HUES6 (cell line): ENCODE data around the gene OR6B2.

Source experiments
- H3K27ac ChIP-seq: 2 replicates; pipeline ENCODE4 v1.7.0; 2013; ENCODE audit warnings: low read depth, mild to moderate bottlenecking, low read length, inconsistent platforms
- H3K27me3 ChIP-seq: 2 replicates; pipeline ENCODE4 v1.6.1; 2013; ENCODE audit warnings: low read length; ENCODE audit not compliant: control insufficient read depth, insufficient read depth
- H3K36me3 ChIP-seq: 2 replicates; pipeline ENCODE4 v1.6.1; 2013; ENCODE audit warnings: low read length; ENCODE audit not compliant: control insufficient read depth, insufficient read depth
- H3K4me1 ChIP-seq: 2 replicates; pipeline ENCODE4 v1.6.1; 2013; ENCODE audit warnings: low read length; ENCODE audit not compliant: control insufficient read depth, insufficient read depth
- H3K4me3 ChIP-seq: 2 replicates; pipeline ENCODE4 v1.5.1; 2013; ENCODE audit warnings: low read depth, low read length
- H3K9ac ChIP-seq: one replicate; pipeline ENCODE4 v1.6.1; 2013; ENCODE audit warnings: mild to moderate bottlenecking, low read length
- H3K9me3 ChIP-seq: 2 replicates; pipeline ENCODE4 v1.6.1; 2013; ENCODE audit warnings: low read depth, low read length; ENCODE audit not compliant: control insufficient read depth, insufficient read depth

Gene OR6B2

DNA sequence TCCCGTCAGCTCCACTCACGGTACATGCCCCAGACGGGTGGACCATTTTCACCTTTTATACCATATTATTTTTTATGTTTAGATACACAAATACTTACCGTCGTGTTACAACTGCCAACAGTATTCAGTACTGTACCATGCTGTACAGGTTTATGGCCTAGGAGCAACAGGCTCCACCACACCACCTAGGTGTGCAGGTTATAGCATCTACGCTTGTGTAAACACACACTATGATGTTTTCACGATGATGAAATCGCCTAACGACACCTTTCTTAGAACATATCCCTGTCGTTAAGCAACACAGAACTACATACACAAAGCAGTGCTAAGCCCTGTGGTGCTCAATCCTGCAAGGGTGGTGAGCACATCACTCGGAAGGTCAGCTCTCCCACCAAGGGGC is 29.6 kb downstream of the OR6B2 start:
- Histone ChIP-seq H3K9me3 (no peaks in the 10 kb centered on the region), H3K9ac (no peak overlapping the region), H3K27me3 (no peaks in the 10 kb centered on the region), H3K4me1 (no peaks in the 10 kb centered on the region), H3K4me3 (no peak overlapping the region), H3K27ac (no peak overlapping the region), H3K36me3 (peaks cover 68% of the 10 kb centered on the region)

DNA sequence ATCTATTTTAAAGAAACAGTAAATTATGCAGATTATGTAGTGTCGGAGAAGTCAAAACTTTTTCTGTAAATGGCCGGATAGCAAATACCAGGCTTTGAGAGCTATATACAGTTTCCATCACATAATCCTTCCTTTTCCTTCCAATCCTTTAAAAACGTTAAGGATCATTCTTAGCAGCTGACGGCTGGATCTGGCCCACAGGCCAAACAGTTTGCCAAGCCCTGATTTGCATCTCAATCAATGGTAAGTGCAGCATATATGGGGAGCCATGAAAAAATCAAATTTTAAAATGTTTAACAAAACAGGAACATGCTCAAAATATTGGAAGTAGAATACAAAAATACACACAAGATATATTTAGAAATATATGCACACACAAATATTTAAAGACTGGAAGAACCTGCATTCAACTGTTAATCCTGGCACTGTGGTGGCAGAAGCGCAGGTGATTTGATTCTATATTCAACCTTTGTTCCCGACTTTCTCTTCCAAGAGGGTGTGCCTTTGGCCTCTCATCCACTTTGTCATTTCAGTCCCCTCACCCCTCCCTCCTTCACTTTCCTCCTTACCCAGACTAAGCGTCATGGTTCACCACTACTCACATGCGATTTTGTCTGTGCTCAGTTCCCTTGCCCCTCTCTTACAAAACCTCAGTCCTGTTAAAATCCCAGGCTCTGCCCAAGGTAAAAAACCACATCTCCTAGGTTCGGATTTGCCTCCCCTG is 32.4 kb downstream of the OR6B2 start:
- no peak overlapping the region for H3K9ac ChIP-seq
- no peaks in the 10 kb centered on the region for H3K27me3 ChIP-seq
- no peaks in the 10 kb centered on the region for H3K9me3 ChIP-seq
- H3K36me3 ChIP-seq, result peaks cover 43% of the 10 kb centered on the region
- H3K27ac ChIP-seq, result no peak overlapping the region
- no peak overlapping the region for H3K4me3 ChIP-seq
- no peaks in the 10 kb centered on the region for H3K4me1 ChIP-seq

DNA sequence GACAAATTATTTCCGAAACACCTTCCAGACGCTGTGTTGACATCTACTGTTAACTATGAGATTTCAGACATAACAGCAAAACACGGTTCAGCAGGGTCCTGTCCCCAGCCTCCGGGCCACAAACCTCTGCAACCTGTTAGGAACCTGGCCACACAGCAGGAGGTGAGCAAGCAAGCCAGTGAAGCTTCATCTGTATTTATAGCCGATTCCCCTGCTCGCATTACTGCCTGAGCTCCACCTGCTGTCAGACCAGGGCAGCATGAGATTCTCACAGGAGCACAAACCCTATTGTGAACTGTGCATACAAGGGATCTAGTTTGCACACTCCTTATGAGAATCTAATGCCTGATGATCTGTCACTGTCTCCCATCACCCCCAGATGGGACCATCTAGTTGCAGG is 36.1 kb downstream of the OR6B2 start:
- no peak overlapping the region for H3K4me3 ChIP-seq
- H3K27me3 ChIP-seq, result no peaks in the 10 kb centered on the region
- H3K27ac ChIP-seq, result no peak overlapping the region
- no peaks in the 10 kb centered on the region for H3K9me3 ChIP-seq
- no peaks in the 10 kb centered on the region for H3K4me1 ChIP-seq
- no peak overlapping the region for H3K9ac ChIP-seq
- peaks cover 41% of the 10 kb centered on the region for H3K36me3 ChIP-seq

DNA sequence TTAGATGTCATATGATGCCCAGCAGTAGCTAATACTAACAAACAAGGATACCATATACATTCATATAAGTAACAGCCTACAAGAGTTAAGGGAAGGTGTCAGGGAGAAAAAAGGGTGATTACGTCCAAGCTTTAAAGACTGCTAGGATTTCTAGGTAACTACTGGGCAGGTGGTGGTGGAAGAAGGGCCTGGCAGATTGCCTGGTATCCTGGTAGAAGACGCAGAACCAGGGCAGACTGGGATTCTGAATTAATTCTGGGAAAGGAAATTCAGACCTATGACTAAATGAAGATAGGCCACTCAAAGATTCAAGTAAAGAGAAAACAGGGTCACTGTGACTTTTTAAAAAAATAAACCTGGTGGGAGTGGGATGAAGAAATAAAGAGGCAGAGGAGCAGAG is 36.9 kb downstream of the OR6B2 start:
- no peak overlapping the region for H3K4me3 ChIP-seq
- no peak overlapping the region for H3K27ac ChIP-seq
- H3K36me3 ChIP-seq, result peaks cover 42% of the 10 kb centered on the region
- H3K9ac ChIP-seq, result no peak overlapping the region
- no peaks in the 10 kb centered on the region for H3K27me3 ChIP-seq
- no peaks in the 10 kb centered on the region for H3K4me1 ChIP-seq
- no peaks in the 10 kb centered on the region for H3K9me3 ChIP-seq

DNA sequence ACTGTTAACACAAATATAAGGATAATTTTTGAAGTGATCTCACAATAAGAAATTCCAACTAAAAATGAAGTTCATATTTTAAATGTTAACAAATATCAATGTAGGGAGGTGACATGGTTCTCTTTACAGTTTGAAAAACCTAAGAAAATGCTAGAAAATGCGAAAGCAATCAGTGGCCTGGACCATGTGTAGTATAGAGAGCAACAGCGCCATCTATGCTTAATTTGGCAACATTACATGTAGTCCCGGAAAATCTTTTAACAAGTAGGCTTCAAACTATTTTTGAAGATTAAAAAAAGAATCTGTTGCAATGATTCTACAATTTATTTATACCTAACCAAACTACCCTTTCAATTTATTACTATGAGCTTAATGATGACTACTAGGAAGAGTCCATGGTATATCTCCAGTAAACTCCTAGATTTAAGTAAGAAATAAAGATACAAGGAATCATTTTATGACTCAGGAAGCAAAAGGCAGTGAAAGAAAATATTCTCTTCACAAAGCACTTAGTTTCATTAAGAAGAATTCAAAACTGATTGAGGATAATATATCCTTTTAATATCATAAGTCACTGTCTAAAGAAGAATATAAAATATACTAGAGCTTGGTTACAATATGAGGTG is 38.4 kb downstream of the OR6B2 start:
- Histone ChIP-seq H3K27me3 (no peaks in the 10 kb centered on the region), H3K4me3 (no peak overlapping the region), H3K36me3 (peaks cover 55% of the 10 kb centered on the region), H3K9ac (no peak overlapping the region), H3K4me1 (no peaks in the 10 kb centered on the region), H3K9me3 (no peaks in the 10 kb centered on the region), H3K27ac (no peak overlapping the region)

DNA sequence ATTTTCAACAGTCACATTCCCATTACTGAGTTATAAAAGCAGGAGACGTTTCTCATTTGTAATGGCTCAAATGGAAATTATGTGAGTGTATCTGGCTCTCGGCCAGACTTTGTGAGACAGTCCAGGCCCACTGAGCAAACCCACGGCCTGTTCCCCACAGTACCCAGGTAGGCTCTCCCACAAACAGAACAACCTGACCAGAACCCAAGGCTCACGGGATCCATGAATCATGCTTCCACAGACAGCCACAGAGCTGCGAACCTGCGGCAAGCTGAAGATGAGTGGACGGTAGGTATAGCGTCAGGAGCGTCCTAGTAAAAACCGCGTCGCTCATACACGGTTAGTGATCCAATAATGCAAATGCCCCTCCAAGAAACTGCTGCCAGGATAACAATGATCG is 39.3 kb downstream of the OR6B2 start:
- no peak overlapping the region for H3K4me3 ChIP-seq
- H3K27me3 ChIP-seq, result no peaks in the 10 kb centered on the region
- H3K36me3 ChIP-seq, result peaks cover 59% of the 10 kb centered on the region
- no peaks in the 10 kb centered on the region for H3K4me1 ChIP-seq
- H3K9ac ChIP-seq, result no peak overlapping the region
- H3K27ac ChIP-seq, result no peak overlapping the region
- peaks cover 4% of the 10 kb centered on the region; the same call in 1 of the 2 replicates for H3K9me3 ChIP-seq

DNA sequence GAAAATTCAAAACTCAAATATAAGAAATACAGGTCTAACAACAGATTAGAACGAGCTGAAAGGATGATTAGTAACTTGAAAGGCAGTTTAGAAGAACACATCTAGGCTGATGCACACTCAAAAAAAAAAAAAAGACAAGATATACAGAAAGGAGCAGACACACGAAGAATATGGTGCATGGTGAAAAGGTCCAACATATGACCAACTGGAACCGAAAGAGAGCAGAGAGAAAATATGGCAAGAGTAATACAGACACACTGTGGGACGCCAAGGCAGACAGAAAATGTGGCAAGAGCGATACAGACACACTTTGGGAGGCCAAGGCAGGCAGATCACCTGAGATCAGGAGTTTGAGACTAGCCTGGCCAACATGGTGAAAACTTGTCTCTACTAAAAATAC is 44.9 kb downstream of the OR6B2 start:
- peaks cover 69% of the 10 kb centered on the region for H3K36me3 ChIP-seq
- H3K27ac ChIP-seq, result no peak overlapping the region
- no peak overlapping the region for H3K4me3 ChIP-seq
- no peaks in the 10 kb centered on the region for H3K27me3 ChIP-seq
- H3K9me3 ChIP-seq, result peaks cover 4% of the 10 kb centered on the region; the same call in 1 of the 2 replicates
- no peaks in the 10 kb centered on the region for H3K4me1 ChIP-seq
- H3K9ac ChIP-seq, result no peak overlapping the region

DNA sequence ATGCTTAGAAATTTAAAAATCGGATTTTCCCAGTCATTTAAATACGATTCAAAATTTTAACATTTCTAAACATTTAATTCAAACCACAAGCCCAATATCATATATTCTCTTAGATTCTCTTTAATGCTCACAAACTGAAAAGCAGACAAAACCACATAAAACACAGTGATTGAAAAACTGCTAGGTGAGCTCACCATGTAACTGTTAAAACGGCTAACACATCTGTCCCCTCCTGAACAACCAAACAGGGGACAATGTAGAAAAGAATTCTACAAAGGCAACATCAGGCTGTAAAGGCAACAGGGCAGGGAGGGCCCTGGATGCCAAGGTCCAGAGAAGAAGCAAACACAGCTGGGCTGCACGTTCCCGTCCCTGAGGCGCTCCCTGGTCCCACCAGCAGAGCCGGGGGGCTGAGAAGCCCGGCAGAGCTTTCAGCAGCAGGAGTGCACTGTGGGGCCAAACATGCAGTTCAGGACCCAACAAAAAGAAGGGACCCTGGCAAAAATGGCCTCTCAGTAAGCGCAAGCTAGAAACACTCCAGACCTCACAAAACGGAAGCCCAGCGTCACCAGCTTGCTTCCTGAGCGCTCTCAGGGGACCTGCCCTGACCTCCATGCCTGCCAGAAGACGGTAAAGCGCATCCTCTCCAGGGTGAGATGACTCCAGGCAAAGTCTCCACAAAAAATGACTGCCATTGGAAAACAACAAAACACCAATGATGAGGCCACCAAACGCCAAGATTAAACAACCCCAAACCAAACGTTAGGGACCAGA is 45.6 kb downstream of the OR6B2 start:
- H3K4me3 ChIP-seq, result no peak overlapping the region
- no peaks in the 10 kb centered on the region for H3K4me1 ChIP-seq
- peaks cover 4% of the 10 kb centered on the region; the same call in 1 of the 2 replicates for H3K9me3 ChIP-seq
- H3K36me3 ChIP-seq, result peaks cover 65% of the 10 kb centered on the region
- no peak overlapping the region for H3K9ac ChIP-seq
- H3K27me3 ChIP-seq, result no peaks in the 10 kb centered on the region
- no peak overlapping the region for H3K27ac ChIP-seq

DNA sequence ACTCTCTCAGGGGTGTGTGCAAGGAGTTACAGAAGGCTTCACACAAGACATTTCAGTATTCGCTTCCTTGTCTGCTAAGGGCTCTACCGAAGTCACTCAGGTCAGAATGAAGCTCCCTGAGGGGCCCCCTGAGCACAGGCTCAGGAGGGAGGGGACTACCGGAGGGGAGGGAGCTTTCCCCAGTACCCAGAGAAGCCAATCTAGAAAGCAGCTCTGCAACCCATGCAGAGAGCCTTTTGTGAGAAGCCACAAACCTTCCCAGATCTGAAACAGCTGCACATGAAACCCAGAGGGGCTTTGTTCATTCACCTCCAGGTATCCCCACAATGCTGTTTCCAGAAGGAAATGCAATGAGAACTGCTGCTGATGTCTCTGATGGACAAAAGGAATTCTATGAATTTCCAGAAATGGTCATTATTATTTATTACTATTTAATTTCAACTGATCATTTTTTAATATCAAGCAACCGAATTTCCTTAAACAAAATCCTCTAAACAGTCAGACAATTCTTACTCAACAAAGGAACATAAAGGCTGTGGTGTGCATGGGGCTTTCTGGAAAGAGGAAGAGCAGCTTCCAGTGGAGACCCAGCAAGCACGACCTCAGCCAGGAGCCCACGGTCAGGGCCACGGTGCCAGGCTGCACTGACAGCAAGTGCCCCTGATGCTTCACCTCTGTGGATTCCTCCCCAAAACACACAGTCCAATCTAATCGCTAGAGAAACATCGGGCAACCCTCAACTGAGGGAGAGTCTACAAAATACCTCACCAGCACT is 47.0 kb downstream of the OR6B2 start:
- peaks cover 4% of the 10 kb centered on the region; the same call in 1 of the 2 replicates for H3K9me3 ChIP-seq
- no peaks in the 10 kb centered on the region for H3K27me3 ChIP-seq
- no peak overlapping the region for H3K27ac ChIP-seq
- no peak overlapping the region for H3K4me3 ChIP-seq
- no peak overlapping the region for H3K9ac ChIP-seq
- peaks cover 53% of the 10 kb centered on the region for H3K36me3 ChIP-seq
- H3K4me1 ChIP-seq, result no peaks in the 10 kb centered on the region
